Measurements from ENCODE around the gene FOXJ1.

Gene FOXJ1

DNA sequence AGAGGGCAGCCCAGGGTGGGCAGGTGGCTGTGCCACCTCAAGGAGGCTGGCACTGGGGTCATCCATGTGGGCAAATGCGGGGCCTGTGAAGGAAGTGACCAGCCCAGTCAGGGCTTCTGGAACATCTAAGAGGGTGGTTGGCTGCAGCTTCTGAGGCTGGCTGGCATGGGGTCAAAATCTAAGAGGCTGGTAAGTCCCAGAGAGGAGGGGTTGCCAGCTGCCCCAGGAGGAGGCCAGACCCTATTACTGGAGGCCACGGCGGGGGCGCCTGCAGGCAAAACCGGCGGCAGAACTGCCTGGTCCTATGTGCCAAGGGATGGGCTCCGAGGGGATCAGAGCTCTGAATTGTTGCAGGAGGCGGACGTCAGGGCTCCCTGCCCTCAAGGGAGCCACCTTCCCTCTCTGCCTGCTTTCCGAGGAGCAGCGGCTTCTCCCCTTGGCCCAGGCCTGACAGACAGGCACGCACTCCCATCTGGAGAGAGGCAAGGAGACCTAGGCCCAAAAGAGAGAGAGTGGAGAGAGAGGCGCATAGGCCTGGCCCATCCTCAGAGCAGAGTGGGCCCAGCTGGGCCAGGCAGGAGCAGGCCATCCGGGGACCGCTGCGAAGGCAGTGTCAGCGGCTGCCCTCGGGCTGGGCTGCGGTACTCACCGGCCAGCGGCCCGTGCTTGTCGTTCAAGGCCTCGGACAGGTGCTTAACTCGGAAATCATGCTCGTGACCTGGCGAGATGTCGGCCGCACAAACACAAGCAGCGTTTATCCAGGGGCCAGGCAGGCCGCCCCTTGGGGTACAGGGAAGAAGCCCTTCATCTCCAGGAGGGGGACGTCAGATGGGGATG lies 51.1 kb downstream of the FOXJ1 start:
- no peak for DNase-seq

DNA sequence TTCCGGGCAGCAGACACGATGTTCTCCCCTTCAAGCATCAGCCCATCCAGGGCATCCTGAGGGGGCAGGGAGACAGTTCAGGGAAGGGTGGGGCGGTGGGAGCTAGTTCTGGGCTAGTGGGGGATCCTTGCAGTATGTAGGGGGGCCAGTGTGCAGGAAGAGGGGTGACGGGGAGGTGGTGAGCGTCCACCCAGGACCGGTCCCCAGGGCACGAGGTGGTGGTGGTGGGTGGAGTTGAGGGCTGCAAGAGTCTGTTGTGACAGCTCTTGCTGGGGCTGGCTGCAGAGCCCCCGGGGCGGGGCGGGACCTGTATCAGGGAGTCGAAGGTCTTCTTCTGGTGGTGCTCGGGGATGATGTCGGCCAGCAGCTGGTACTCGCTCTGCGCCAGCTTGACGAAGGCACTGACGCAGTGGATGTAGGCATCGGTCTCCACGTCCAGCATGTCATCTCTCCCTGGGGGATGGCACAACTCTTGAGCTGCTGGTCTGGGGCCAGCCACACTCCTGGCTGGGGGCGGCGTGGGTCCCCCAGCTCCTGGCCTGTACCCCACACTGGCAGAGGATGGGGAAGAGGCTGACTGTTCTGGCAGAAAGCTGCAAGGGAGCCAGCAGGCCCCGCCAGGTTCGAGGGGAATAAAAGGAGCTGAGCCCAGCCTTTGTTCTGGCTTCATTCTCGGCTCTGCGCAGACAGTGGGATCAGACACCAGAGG lies 52.0 kb downstream of the FOXJ1 start:
- no peak for DNase-seq

DNA sequence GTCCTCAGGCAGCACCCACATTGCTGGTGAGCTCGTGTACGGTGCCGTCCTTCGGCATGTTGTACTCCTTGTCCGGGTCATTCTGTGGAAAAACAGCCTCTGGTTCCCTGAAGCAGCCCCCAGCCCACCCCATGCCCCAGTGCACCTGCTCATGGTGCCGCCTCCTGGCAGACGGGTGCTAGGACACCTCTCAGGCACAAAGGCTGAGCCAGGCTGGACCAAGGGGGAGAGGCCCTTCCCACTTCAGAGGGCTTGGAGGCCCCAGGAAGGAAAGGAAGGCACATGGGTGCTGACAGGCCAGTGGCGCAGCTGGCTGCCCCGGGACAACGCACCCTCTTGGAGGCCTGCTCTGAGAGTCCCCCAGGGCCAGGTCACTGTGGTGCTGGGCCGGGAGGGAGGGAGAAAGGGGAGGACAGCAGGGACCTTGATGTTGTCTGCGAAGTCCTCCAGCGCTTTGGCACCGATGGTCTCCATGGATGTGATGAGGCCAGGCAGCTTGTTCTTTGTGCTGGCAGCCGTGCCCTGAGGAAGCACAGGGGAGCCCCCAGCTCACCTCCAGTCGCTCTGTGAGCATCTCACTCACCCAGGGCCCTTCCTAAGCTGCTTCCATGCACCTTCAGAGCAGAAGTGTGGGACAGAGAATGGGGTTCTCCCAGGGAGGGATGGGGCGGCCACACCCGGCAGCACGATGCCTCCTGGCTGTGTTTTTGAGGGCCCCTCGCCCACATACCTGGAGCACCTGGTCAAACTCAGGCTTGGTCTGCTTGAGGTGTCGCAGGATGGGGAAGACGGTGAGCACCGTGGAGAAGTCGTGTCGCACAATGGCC lies 52.8 kb downstream of the FOXJ1 start:
- DNase-seq = no peak

DNA sequence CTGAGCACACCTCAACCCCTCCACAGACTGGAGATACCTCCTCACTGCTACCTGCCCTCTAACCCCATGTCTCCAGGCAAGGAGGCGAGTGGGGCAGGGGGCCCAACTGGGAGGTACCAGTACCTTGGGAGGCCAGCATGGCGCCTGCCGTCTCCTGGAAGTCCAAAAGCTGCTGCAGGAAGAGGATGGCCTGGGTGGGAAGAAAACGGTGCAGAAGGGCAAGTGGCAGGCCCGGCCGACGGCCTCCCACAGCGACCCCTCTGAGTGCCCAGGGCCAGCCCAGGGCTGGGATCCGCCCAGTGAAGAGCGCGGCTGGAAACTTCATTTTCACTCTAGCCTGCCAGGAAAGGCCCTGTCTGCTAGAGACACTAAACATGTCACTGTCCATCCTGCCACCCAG lies 53.5 kb downstream of the FOXJ1 start:
- no peak for DNase-seq

DNA sequence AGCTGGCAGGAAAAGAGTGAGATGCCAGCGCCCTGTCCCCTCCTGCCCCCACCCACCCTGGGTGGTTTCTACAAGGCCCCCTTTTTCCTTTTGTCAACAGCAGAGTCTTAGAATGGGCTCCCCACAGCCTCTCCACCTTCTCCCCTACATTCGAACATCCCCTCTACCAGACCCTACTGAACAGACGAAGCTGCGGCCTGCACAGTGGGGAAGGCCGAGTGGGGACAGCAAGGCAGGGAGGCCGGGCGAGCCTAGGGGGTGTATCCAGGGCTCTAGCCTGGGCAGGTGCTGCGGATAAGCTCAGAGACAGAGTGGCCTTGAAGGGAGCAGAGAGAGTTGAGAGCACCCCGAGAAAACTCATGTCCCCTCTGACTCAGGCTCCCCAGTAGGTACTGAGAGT lies 54.7 kb downstream of the FOXJ1 start:
- DNase-seq = no peak

Data from SW 1271 (cell line).